RWPE2 (cell line): ENCODE data around the gene GABARAP.

Experiments used
- ATAC-seq: fragments of 200-7000 bp; cut with Tn5 transposase; 3 replicates; pipeline ENCODE4 v1.9.1; 2021; ENCODE audit warnings: low read depth
- DNase-seq: peaks from one replicate; pipeline ENCODE4 v3.0.0-alpha.2; 2020; ENCODE audit warnings: low spot score
- H3K27ac ChIP-seq: fragments of 450-650 bp; 2 replicates; pipeline ENCODE4 v1.5.1; 2017; ENCODE audit warnings: mild to moderate bottlenecking; ENCODE audit not compliant: poor library complexity, severe bottlenecking
- H3K27me3 ChIP-seq: fragments of 250-450 bp; sonication (Bioruptor Pico); 2 replicates; pipeline ENCODE4 v1.5.1; 2021; ENCODE audit warnings: mild to moderate bottlenecking, moderate library complexity; ENCODE audit not compliant: insufficient read depth, poor library complexity, severe bottlenecking
- H3K36me3 ChIP-seq: fragments of 250-450 bp; sonication (Bioruptor Pico); 2 replicates; pipeline ENCODE4 v1.5.1; 2020; ENCODE audit warnings: low read depth, mild to moderate bottlenecking, moderate library complexity
- H3K4me1 ChIP-seq: fragments of 250-450 bp; sonication (Bioruptor Pico); 2 replicates; pipeline ENCODE4 v1.5.1; 2021; ENCODE audit warnings: mild to moderate bottlenecking, moderate library complexity; ENCODE audit not compliant: insufficient read depth, poor library complexity, severe bottlenecking
- H3K4me3 ChIP-seq: fragments of 250-450 bp; sonication (Bioruptor Pico); 2 replicates; pipeline ENCODE4 v1.5.1; 2021; ENCODE audit warnings: mild to moderate bottlenecking, moderate library complexity; ENCODE audit not compliant: severe bottlenecking
- H3K9me3 ChIP-seq: fragments of 250-450 bp; sonication (Bioruptor Pico); 2 replicates; pipeline ENCODE4 v1.5.1; 2021; ENCODE audit warnings: mild to moderate bottlenecking, moderate library complexity; ENCODE audit not compliant: severe bottlenecking
- CTCF ChIP-seq: fragments of 450-650 bp; IDR thresholded peaks from one replicate; pipeline ENCODE4 v1.5.1; 2017; ENCODE audit warnings: mild to moderate bottlenecking, moderate library complexity; ENCODE audit not compliant: poor library complexity, severe bottlenecking

GABARAP gene

GRCh38 chr17:7266784-7267183, 24.5 kb upstream of the GABARAP start:
- H3K27ac ChIP-seq, result no peak overlapping the region
- ATAC-seq, result no peak
- no peak overlapping the region for H3K4me3 ChIP-seq
- DNase-seq, result no peak
- H3K27me3 ChIP-seq, result no peaks in the 10 kb centered on the region
- TF ChIP-seq CTCF, result no peak
- H3K9me3 ChIP-seq, result no peaks in the 10 kb centered on the region
- no peaks in the 10 kb centered on the region for H3K36me3 ChIP-seq
- peaks cover 8% of the 10 kb centered on the region for H3K4me1 ChIP-seq

GRCh38 chr17:7263801-7264078, 21.5 kb upstream of the GABARAP start:
- Histone ChIP-seq H3K27me3 (no peaks in the 10 kb centered on the region), H3K4me3 (peak overlapping the region; percentile 71), H3K27ac (peak overlapping the region; percentile 86)

GRCh38 chr17:7262935-7263800, 20.9 kb upstream of the GABARAP start:
- H3K4me3 ChIP-seq, result peak overlapping the region; percentile 71
- no peak for TF ChIP-seq CTCF
- peak; percentile 44 for ATAC-seq
- no peaks in the 10 kb centered on the region for H3K9me3 ChIP-seq
- no peak for DNase-seq
- H3K4me1 ChIP-seq, result peaks cover 23% of the 10 kb centered on the region
- H3K27ac ChIP-seq, result peak overlapping the region; percentile 86
- peaks cover 32% of the 10 kb centered on the region for H3K36me3 ChIP-seq
- H3K27me3 ChIP-seq, result no peaks in the 10 kb centered on the region

More at GRCh38 chr17:7263801-7264078, 21.5 kb upstream of the GABARAP start:
- Histone ChIP-seq H3K9me3 (no peaks in the 10 kb centered on the region), H3K4me1 (peaks cover 23% of the 10 kb centered on the region), H3K36me3 (peaks cover 26% of the 10 kb centered on the region)
- DNase-seq (no peak), ATAC-seq (no peak)
- TF ChIP-seq CTCF, result no peak

GRCh38 chr17:7262192-7262934, 20.1 kb upstream of the GABARAP start, which contains the start of gene CLDN7:
TSS of gene CLDN7 (minus strand) at chr17:7262478. CDS start at chr17:7262043, 435 bp downstream.
- peak; percentile 55 for TF ChIP-seq CTCF
- H3K9me3 ChIP-seq, result no peaks in the 10 kb centered on the region
- peaks cover 40% of the 10 kb centered on the region for H3K36me3 ChIP-seq
- no peaks in the 10 kb centered on the region for H3K27me3 ChIP-seq
- ATAC-seq (peak; percentile 50), DNase-seq (peak; percentile 96)
- H3K4me3 ChIP-seq, result peak within 1 kb of the TSS; percentile 71
- H3K27ac ChIP-seq, result peak within 1 kb of the TSS; percentile 86
- peaks cover 23% of the 10 kb centered on the region for H3K4me1 ChIP-seq
